Lower leg skin (tissue), 3 donors: ENCODE results near the gene TMEM150B.

Experiments used
- POLR2A ChIP-seq, 2 donors: fragments of 450-650 bp; IDR thresholded peaks; one replicate each; pipeline ENCODE4 v1.6.1; 2016 to 2017; ENCODE audit warnings: antibody characterized with exemption in 2 of 2, mild to moderate bottlenecking in 1 of 2, moderate library complexity in 1 of 2
- TF ChIP-seq, protein P1 (sequence below), 3 donors: fragments of 450-650 bp; IDR thresholded peaks; one replicate each; pipeline ENCODE4 v1.5.1; 2016; ENCODE audit warnings: antibody characterized with exemption in 3 of 3, mild to moderate bottlenecking in 3 of 3, moderate library complexity in 2 of 3

DNA sequence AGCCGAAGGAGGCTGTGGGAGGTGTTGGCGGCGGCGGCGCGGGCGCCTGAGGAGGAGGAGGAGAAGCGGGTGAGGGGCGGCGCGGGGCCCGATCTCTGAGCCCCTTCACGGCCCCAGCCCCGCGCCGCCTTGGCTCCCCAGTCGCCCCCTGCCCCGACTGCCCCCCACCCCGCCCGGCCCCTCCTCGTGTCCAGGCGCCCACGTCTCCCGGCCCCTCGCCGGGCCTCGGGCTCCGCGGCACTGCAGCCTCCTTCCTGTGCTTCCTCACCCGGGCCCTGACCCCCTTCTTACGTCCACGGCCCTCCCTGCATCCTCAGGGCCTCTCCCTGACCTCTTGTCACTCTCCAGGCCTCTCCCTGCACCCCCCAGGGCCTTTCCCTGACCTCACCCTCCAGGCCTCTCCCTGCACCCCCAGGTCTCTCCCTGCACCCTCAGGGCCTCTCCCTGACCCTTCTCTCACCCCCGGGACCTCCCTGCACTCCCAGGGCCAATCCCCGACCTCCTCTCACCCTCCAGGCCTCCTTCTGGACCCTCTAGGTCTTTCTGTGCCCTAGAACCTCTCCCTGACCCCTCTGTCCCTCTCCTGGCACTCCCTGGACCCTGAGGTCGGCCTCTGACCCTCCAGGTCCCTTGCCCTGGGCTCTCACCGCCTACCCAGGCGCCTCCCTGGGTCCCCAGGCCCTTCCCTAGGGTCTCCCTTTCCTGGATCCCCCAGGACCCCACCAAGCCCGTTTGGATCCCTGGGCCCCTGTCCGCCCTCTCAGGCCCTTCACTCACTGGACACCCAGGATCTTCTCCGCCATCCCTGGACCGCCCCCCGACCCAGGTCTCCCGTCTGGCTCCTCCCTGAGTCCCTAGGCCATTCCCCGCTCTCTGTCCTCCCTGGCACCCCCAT is 15.0 kb upstream of the TMEM150B start:
- TF ChIP-seq POLR2A (IDR thresholded peaks at IDR 0.05): peak in 1 of 2 donors; percentile 64
- TF ChIP-seq, protein P1, sequence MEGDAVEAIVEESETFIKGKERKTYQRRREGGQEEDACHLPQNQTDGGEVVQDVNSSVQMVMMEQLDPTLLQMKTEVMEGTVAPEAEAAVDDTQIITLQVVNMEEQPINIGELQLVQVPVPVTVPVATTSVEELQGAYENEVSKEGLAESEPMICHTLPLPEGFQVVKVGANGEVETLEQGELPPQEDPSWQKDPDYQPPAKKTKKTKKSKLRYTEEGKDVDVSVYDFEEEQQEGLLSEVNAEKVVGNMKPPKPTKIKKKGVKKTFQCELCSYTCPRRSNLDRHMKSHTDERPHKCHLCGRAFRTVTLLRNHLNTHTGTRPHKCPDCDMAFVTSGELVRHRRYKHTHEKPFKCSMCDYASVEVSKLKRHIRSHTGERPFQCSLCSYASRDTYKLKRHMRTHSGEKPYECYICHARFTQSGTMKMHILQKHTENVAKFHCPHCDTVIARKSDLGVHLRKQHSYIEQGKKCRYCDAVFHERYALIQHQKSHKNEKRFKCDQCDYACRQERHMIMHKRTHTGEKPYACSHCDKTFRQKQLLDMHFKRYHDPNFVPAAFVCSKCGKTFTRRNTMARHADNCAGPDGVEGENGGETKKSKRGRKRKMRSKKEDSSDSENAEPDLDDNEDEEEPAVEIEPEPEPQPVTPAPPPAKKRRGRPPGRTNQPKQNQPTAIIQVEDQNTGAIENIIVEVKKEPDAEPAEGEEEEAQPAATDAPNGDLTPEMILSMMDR (IDR thresholded peaks at IDR 0.05): no peak
